Measurements from ENCODE around the gene EPO.
"Not testable (repeated sequence)": the region's sequence is repeated elsewhere in the genome, so short reads cannot be mapped to it uniquely, and the experiment has no call there.

The EPO gene

GRCh38 chr7:100688326-100688860, 31.9 kb upstream of the EPO start:
- Histone ChIP-seq H3K27me3 (no peaks in the 10 kb centered on the region), H3K9ac (peak overlapping the region; percentile 58), H3K4me1 (peaks cover 55% of the 10 kb centered on the region), H3K4me2 (peak overlapping the region; percentile 91), H3K36me3 (peaks cover 63% of the 10 kb centered on the region), H3K4me3 (no peak overlapping the region), H3K27ac (peak overlapping the region; percentile 70), H4K20me1 (peaks cover 96% of the 10 kb centered on the region), H3K9me3 (no peaks in the 10 kb centered on the region)
- TF ChIP-seq Cebpa-rat (IDR thresholded peaks at IDR 0.05), result no peak

- Histone ChIP-seq H3K4me1 (peaks cover 56% of the 10 kb centered on the region), H3K27ac (peak overlapping the region; percentile 70), H3K9me3 (no peaks in the 10 kb centered on the region), H3K9ac (peak overlapping the region; percentile 58), H3K27me3 (no peaks in the 10 kb centered on the region), H3K36me3 (peaks cover 53% of the 10 kb centered on the region), H4K20me1 (peaks cover 91% of the 10 kb centered on the region), H3K4me3 (peak overlapping the region; percentile 30), H3K4me2 (peak overlapping the region; percentile 91)
- TF ChIP-seq Cebpa-rat (IDR thresholded peaks at IDR 0.05), result no peak
These were observed 30.8 kb upstream of the EPO start for GRCh38 chr7:100689230-100690135.

GRCh38 chr7:100691676-100692577, 28.3 kb upstream of the EPO start:
- H3K27ac ChIP-seq, result peak overlapping the region; percentile 97; the same call in 1 of the 2 replicates
- H4K20me1 ChIP-seq, result peaks cover 68% of the 10 kb centered on the region
- H3K27me3 ChIP-seq, result no peaks in the 10 kb centered on the region
- H3K4me1 ChIP-seq, result peaks cover 69% of the 10 kb centered on the region
- H3K4me2 ChIP-seq, result peak overlapping the region; percentile 91
- peak overlapping the region; percentile 100 for H3K4me3 ChIP-seq
- no peaks in the 10 kb centered on the region for H3K9me3 ChIP-seq
- peak overlapping the region; percentile 99 for H3K9ac ChIP-seq
- TF ChIP-seq Cebpa-rat (IDR thresholded peaks at IDR 0.05), result no peak
- H3K36me3 ChIP-seq, result peaks cover 28% of the 10 kb centered on the region

GRCh38 chr7:100692578-100692961, 27.7 kb upstream of the EPO start:
- Histone ChIP-seq H3K4me2 (peak overlapping the region; percentile 91), H3K27ac (peak overlapping the region; percentile 97; the same call in 1 of the 2 replicates), H3K36me3 (peaks cover 22% of the 10 kb centered on the region), H3K9ac (peak overlapping the region; percentile 99), H4K20me1 (peaks cover 62% of the 10 kb centered on the region), H3K9me3 (no peaks in the 10 kb centered on the region), H3K4me1 (peaks cover 69% of the 10 kb centered on the region), H3K4me3 (peak overlapping the region; percentile 100), H3K27me3 (no peaks in the 10 kb centered on the region)
- no peak for TF ChIP-seq Cebpa-rat (IDR thresholded peaks at IDR 0.05)

- TF ChIP-seq Cebpa-rat (IDR thresholded peaks at IDR 0.05), result no peak
- Histone ChIP-seq H3K27me3 (no peaks in the 10 kb centered on the region), H3K27ac (peak overlapping the region; percentile 97), H3K9me3 (no peaks in the 10 kb centered on the region), H4K20me1 (peaks cover 52% of the 10 kb centered on the region), H3K4me1 (peaks cover 60% of the 10 kb centered on the region), H3K4me3 (peak overlapping the region; percentile 100), H3K4me2 (peak overlapping the region; percentile 91), H3K36me3 (peaks cover 12% of the 10 kb centered on the region), H3K9ac (peak overlapping the region; percentile 99)
These were observed 26.8 kb upstream of the EPO start for GRCh38 chr7:100693312-100694097.

- peak within 1 kb of the TSS; percentile 99 for H3K9ac ChIP-seq
- peaks cover 53% of the 10 kb centered on the region for H3K4me1 ChIP-seq
- H4K20me1 ChIP-seq, result peaks cover 45% of the 10 kb centered on the region
- TF ChIP-seq Cebpa-rat (IDR thresholded peaks at IDR 0.05), result no peak
- peaks cover 5% of the 10 kb centered on the region; the same call in 1 of the 2 replicates for H3K36me3 ChIP-seq
- H3K9me3 ChIP-seq, result no peaks in the 10 kb centered on the region
- H3K4me3 ChIP-seq, result peak within 1 kb of the TSS; percentile 100
- H3K27me3 ChIP-seq, result no peaks in the 10 kb centered on the region
- H3K4me2 ChIP-seq, result peak within 1 kb of the TSS; percentile 91
- H3K27ac ChIP-seq, result peak within 1 kb of the TSS; percentile 97
These were observed 26.0 kb upstream of the EPO start, which contains the start of gene GIGYF1 for GRCh38 chr7:100694098-100694745. Gene GIGYF1, minus strand, starts transcription at chr7:100694250. Its CDS starts 6,012 bp downstream, at chr7:100688238.

- TF ChIP-seq Cebpa-rat (IDR thresholded peaks at IDR 0.05), result no peak
- peaks cover 1% of the 10 kb centered on the region; the same call in 1 of the 2 replicates for H3K36me3 ChIP-seq
- no peak overlapping the region for H3K27ac ChIP-seq
- H3K4me1 ChIP-seq, result peaks cover 37% of the 10 kb centered on the region
- H3K9ac ChIP-seq, result no peak overlapping the region
- H3K27me3 ChIP-seq, result no peaks in the 10 kb centered on the region
- no peak overlapping the region for H3K4me3 ChIP-seq
- peaks cover 26% of the 10 kb centered on the region for H4K20me1 ChIP-seq
- no peaks in the 10 kb centered on the region for H3K9me3 ChIP-seq
- H3K4me2 ChIP-seq, result no peak overlapping the region
These were observed 24.1 kb upstream of the EPO start for GRCh38 chr7:100696123-100696521.

GRCh38 chr7:100699018-100699417, 21.2 kb upstream of the EPO start:
- Histone ChIP-seq H4K20me1 (no peaks in the 10 kb centered on the region), H3K9ac (no peak overlapping the region), H3K4me3 (no peak overlapping the region), H3K4me2 (no peak overlapping the region), H3K36me3 (no peaks in the 10 kb centered on the region), H3K27me3 (no peaks in the 10 kb centered on the region), H3K9me3 (no peaks in the 10 kb centered on the region), H3K4me1 (peaks cover 21% of the 10 kb centered on the region), H3K27ac (no peak overlapping the region)
- TF ChIP-seq Cebpa-rat (IDR thresholded peaks at IDR 0.05), result no peak

- H3K4me1 ChIP-seq, result peaks cover 13% of the 10 kb centered on the region
- not testable (repeated sequence) for H3K27me3 ChIP-seq, H4K20me1 ChIP-seq, H3K36me3 ChIP-seq, H3K9ac ChIP-seq, H3K4me3 ChIP-seq, H3K9me3 ChIP-seq, H3K27ac ChIP-seq
- H3K4me2 ChIP-seq, result peak overlapping the region; percentile 24
These were observed 19.2 kb upstream of the EPO start for GRCh38 chr7:100701089-100701488.

Data from BLaER1 (cell line).